ENCODE results near the gene CNOT4.

GRCh38 chr7:135352285-135352684 is 157.6 kb downstream of the CNOT4 start:
- no peak for TF ChIP-seq CTCF (conservative IDR thresholded peaks at IDR 0.05 in 1 of 2, IDR thresholded peaks at IDR 0.05 in 1 of 2; ENCODE audit: extremely low read depth in 1 of 2, insufficient read depth in 1 of 2, low read depth in 1 of 2, low read length in 2 of 2)
- no peak for TF ChIP-seq EZH2 (IDR thresholded peaks at IDR 0.05; ENCODE audit: borderline replicate concordance, low read length)
